Upper lobe of left lung (tissue), 4 donors: ENCODE results near the gene CLASP1.

Experiments used
- POLR2AphosphoS5 ChIP-seq, 2 donors: sonication (generic); formaldehyde crosslinking; IDR thresholded peaks; one replicate each; pipeline ENCODE4 v1.5.1; 2017; ENCODE audit warnings: antibody characterized with exemption in 2 of 2
- TF ChIP-seq, protein P1 (sequence below), 6 experiments: fragments of 450-650 bp in 4 of 6; fragments of 200-600 bp in 2 of 6; sonication (generic) in 2 of 6; IDR thresholded peaks; one replicate each; pipeline ENCODE4 v1.5.1; 2016 to 2019; ENCODE audit warnings: antibody characterized with exemption in 6 of 6

DNA sequence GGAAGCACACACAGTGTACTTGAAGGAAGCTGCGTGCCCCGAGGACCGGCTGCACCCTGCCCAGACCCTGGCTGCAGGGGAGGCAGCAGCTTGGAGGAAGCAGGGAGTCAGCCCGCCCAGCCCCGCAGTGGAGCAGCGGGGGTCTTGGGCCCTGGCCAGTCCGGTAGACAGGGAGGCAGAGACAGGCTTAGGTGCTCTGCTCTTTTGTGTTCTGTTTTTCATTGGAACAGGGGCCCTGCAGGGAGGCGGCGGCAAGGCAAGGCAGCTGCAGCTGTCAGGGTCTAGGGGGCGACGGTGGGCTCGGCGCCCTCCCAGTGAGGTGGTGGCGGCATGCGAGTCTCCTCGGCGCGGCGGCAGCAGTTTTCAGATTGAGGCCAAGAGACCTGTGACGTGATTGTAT, 311.0 kb downstream of the CLASP1 start:
- TF ChIP-seq, protein P1, sequence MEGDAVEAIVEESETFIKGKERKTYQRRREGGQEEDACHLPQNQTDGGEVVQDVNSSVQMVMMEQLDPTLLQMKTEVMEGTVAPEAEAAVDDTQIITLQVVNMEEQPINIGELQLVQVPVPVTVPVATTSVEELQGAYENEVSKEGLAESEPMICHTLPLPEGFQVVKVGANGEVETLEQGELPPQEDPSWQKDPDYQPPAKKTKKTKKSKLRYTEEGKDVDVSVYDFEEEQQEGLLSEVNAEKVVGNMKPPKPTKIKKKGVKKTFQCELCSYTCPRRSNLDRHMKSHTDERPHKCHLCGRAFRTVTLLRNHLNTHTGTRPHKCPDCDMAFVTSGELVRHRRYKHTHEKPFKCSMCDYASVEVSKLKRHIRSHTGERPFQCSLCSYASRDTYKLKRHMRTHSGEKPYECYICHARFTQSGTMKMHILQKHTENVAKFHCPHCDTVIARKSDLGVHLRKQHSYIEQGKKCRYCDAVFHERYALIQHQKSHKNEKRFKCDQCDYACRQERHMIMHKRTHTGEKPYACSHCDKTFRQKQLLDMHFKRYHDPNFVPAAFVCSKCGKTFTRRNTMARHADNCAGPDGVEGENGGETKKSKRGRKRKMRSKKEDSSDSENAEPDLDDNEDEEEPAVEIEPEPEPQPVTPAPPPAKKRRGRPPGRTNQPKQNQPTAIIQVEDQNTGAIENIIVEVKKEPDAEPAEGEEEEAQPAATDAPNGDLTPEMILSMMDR (IDR thresholded peaks at IDR 0.05), result no peak
- no peak for TF ChIP-seq POLR2AphosphoS5 (IDR thresholded peaks at IDR 0.05)
